GM12891 (cell line): ENCODE measurements around the gene MAS1L.

Experiments
- PAX5 ChIP-seq: IDR thresholded peaks from 2 replicates; pipeline ENCODE4 v1.6.1; 2011; ENCODE audit warnings: low read length, moderate library complexity, mild to moderate bottlenecking; ENCODE audit not compliant: insufficient read depth, severe bottlenecking
- POLR2A ChIP-seq: IDR thresholded peaks from 2 replicates; pipeline ENCODE4 v1.6.1; 2011; ENCODE audit warnings: low read depth, low read length, control low read depth
- POLR2AphosphoS5 ChIP-seq: IDR thresholded peaks from 2 replicates; pipeline ENCODE4 v1.6.1; 2011; ENCODE audit warnings: low read depth, low read length, control low read depth
- POU2F2 ChIP-seq: IDR thresholded peaks from 2 replicates; pipeline ENCODE4 v1.6.1; 2011; ENCODE audit warnings: low read depth, mild to moderate bottlenecking, control low read depth, low read length, moderate library complexity
- SPI1 ChIP-seq: IDR thresholded peaks from 2 replicates; pipeline ENCODE4 v1.6.1; 2011; ENCODE audit warnings: low read depth, low read length, control low read depth
- TAF1 ChIP-seq: IDR thresholded peaks from 2 replicates; pipeline ENCODE4 v1.6.1; 2011; ENCODE audit warnings: low read depth, low read length, control low read depth

GRCh38 chr6:29504961-29505360 lies 17.2 kb upstream of the MAS1L start:
- TF ChIP-seq SPI1 (no peak), PAX5 (no peak), POLR2A (no peak), POLR2AphosphoS5 (no peak), TAF1 (no peak), POU2F2 (no peak)
